Large intestine (tissue), 3 donors: ENCODE measurements around the gene FLRT1. TPM values are rescaled to one million over a fixed set of nuclear protein-coding genes. Genes with fewer than 3 reads are reported as not detected.

Experiments
- DNase-seq, 2 donors: peaks; one replicate each; pipeline versions ENCODE4 v3.0.0 to v3.0.0-alpha.2; 2013
- H3K27ac ChIP-seq: one replicate; pipeline ENCODE4 v1.5.1; 2013; ENCODE audit warnings: low read length
- H3K27me3 ChIP-seq: 2 replicates; pipeline ENCODE4 v1.6.1; 2013; ENCODE audit warnings: low read length; ENCODE audit not compliant: control insufficient read depth, insufficient read depth
- H3K36me3 ChIP-seq: 2 replicates; pipeline ENCODE4 v1.6.1; 2013; ENCODE audit warnings: low read length; ENCODE audit not compliant: control insufficient read depth, insufficient read depth
- H3K4me1 ChIP-seq: one replicate; pipeline ENCODE4 v1.6.1; 2013; ENCODE audit warnings: low read length; ENCODE audit not compliant: control insufficient read depth, insufficient read depth
- H3K4me3 ChIP-seq: one replicate; pipeline ENCODE4 v1.5.1; 2013; ENCODE audit warnings: low read length
- H3K9me3 ChIP-seq: one replicate; pipeline ENCODE4 v1.6.1; 2013; ENCODE audit warnings: mild to moderate bottlenecking, low read depth, low read length, moderate library complexity; ENCODE audit not compliant: control insufficient read depth
- WGBS: methylation state at CpG from one replicate; pipeline ENCODE4 v1.1.5; 2013; ENCODE audit warnings: low lambda C conversion rate; ENCODE audit not compliant: insufficient coverage; 5-methylcytosine and 5-hydroxymethylcytosine counted together
- polyA plus RNA-seq: library from polyadenylated mRNA; unstranded; fragments of 120-200 nt; gene quantifications from one replicate; pipeline ENCODE4 v1.2.1, GENCODE V29; 2013

Gene FLRT1
- polyA plus RNA-seq, 1 donor, result 1.9 TPM

- Histone ChIP-seq H3K4me1 (peaks cover 17% of the 10 kb centered on the region), H3K27ac (no peak overlapping the region), H3K36me3 (no peaks in the 10 kb centered on the region), H3K4me3 (peak overlapping the region; percentile 26), H3K9me3 (peaks cover 21% of the 10 kb centered on the region), H3K27me3 (peaks cover 33% of the 10 kb centered on the region)
- WGBS, result 7% methylated on average over 2 of the region's 27 CpGs
- DNase-seq, result no peak
These were observed 28.5 kb upstream of the FLRT1 start for GRCh38 chr11:64007160-64007628.

- DNase-seq, result peak in 1 of 2 donors; percentile 44
- Histone ChIP-seq H3K27ac (no peak overlapping the region), H3K27me3 (peaks cover 33% of the 10 kb centered on the region), H3K4me1 (peaks cover 16% of the 10 kb centered on the region), H3K36me3 (no peaks in the 10 kb centered on the region), H3K4me3 (peak overlapping the region; percentile 26), H3K9me3 (peaks cover 21% of the 10 kb centered on the region)
- WGBS, result 24% methylated on average over 7 of the region's 40 CpGs
These were observed 28.0 kb upstream of the FLRT1 start for GRCh38 chr11:64007629-64008282.

- WGBS, result no CpG with 5 or more reads among the region's 26 CpGs
- Histone ChIP-seq H3K36me3 (no peaks in the 10 kb centered on the region), H3K4me1 (peaks cover 16% of the 10 kb centered on the region), H3K27ac (no peak overlapping the region), H3K9me3 (peaks cover 21% of the 10 kb centered on the region), H3K27me3 (peaks cover 33% of the 10 kb centered on the region), H3K4me3 (no peak overlapping the region)
- DNase-seq, result no peak
These were observed 27.3 kb upstream of the FLRT1 start for GRCh38 chr11:64008283-64008913.

- Histone ChIP-seq H3K4me3 (no peak overlapping the region), H3K27me3 (peaks cover 33% of the 10 kb centered on the region), H3K27ac (no peak overlapping the region), H3K9me3 (peaks cover 21% of the 10 kb centered on the region), H3K4me1 (peaks cover 16% of the 10 kb centered on the region), H3K36me3 (no peaks in the 10 kb centered on the region)
- DNase-seq, result no peak
- 60% methylated on average over 1 of the region's 18 CpGs for WGBS
These were observed 26.7 kb upstream of the FLRT1 start for GRCh38 chr11:64008914-64009633.

GRCh38 chr11:64009710-64010109 is 26.0 kb upstream of the FLRT1 start:
- Histone ChIP-seq H3K36me3 (no peaks in the 10 kb centered on the region), H3K27ac (no peak overlapping the region), H3K4me3 (no peak overlapping the region), H3K27me3 (peaks cover 33% of the 10 kb centered on the region), H3K4me1 (peaks cover 16% of the 10 kb centered on the region), H3K9me3 (peaks cover 21% of the 10 kb centered on the region)
- no CpG with 5 or more reads among the region's 8 CpGs for WGBS
- DNase-seq, result no peak

- peaks cover 31% of the 10 kb centered on the region for H3K27me3 ChIP-seq
- DNase-seq, result no peak
- peaks cover 21% of the 10 kb centered on the region for H3K9me3 ChIP-seq
- H3K4me1 ChIP-seq, result peaks cover 16% of the 10 kb centered on the region
- no peak overlapping the region for H3K4me3 ChIP-seq
- no peak overlapping the region for H3K27ac ChIP-seq
- no CpG with 5 or more reads among the region's 2 CpGs for WGBS
- no peaks in the 10 kb centered on the region for H3K36me3 ChIP-seq
These were observed 24.9 kb upstream of the FLRT1 start for GRCh38 chr11:64010783-64011182.

- Histone ChIP-seq H3K4me3 (no peak overlapping the region), H3K9me3 (peaks cover 21% of the 10 kb centered on the region), H3K4me1 (peaks cover 16% of the 10 kb centered on the region), H3K27ac (no peak overlapping the region), H3K27me3 (peaks cover 25% of the 10 kb centered on the region), H3K36me3 (no peaks in the 10 kb centered on the region)
- DNase-seq, result no peak
- WGBS, result 80% methylated on average over 1 of the region's 8 CpGs
These were observed 24.4 kb upstream of the FLRT1 start for GRCh38 chr11:64011371-64011770.

- no CpG with 5 or more reads among the region's 16 CpGs for WGBS
These were observed 22.4 kb upstream of the FLRT1 start for GRCh38 chr11:64013141-64013896.

GRCh38 chr11:64014356-64014755 is 21.4 kb upstream of the FLRT1 start:
- Histone ChIP-seq H3K9me3 (peaks cover 19% of the 10 kb centered on the region), H3K27ac (no peak overlapping the region), H3K4me1 (no peaks in the 10 kb centered on the region), H3K36me3 (no peaks in the 10 kb centered on the region), H3K27me3 (no peaks in the 10 kb centered on the region), H3K4me3 (no peak overlapping the region)
- no peak for DNase-seq
- WGBS, result no CpG with 5 or more reads among the region's 11 CpGs

More at GRCh38 chr11:64013141-64013896, 22.4 kb upstream of the FLRT1 start:
- Histone ChIP-seq H3K4me3 (no peak overlapping the region), H3K27me3 (peaks cover 5% of the 10 kb centered on the region), H3K9me3 (peaks cover 19% of the 10 kb centered on the region), H3K4me1 (no peaks in the 10 kb centered on the region), H3K36me3 (no peaks in the 10 kb centered on the region), H3K27ac (no peak overlapping the region)
- no peak for DNase-seq

- Histone ChIP-seq H3K4me3 (no peak overlapping the region), H3K4me1 (no peaks in the 10 kb centered on the region), H3K27ac (no peak overlapping the region), H3K36me3 (no peaks in the 10 kb centered on the region), H3K9me3 (peaks cover 10% of the 10 kb centered on the region), H3K27me3 (no peaks in the 10 kb centered on the region)
- no peak for DNase-seq
- no CpG with 5 or more reads among the region's 20 CpGs for WGBS
These were observed 20.2 kb upstream of the FLRT1 start for GRCh38 chr11:64015510-64015909.
